RWPE2 (cell line): ENCODE results near the gene SMAD9.

Source experiments
- ATAC-seq: fragments of 200-7000 bp; cut with Tn5 transposase; 3 replicates; pipeline ENCODE4 v1.9.1; 2021; ENCODE audit warnings: low read depth
- DNase-seq: peaks from one replicate; pipeline ENCODE4 v3.0.0-alpha.2; 2020; ENCODE audit warnings: low spot score
- H3K27ac ChIP-seq: fragments of 450-650 bp; 2 replicates; pipeline ENCODE4 v1.5.1; 2017; ENCODE audit warnings: mild to moderate bottlenecking; ENCODE audit not compliant: poor library complexity, severe bottlenecking
- H3K27me3 ChIP-seq: fragments of 250-450 bp; sonication (Bioruptor Pico); 2 replicates; pipeline ENCODE4 v1.5.1; 2021; ENCODE audit warnings: mild to moderate bottlenecking, moderate library complexity; ENCODE audit not compliant: insufficient read depth, poor library complexity, severe bottlenecking
- H3K36me3 ChIP-seq: fragments of 250-450 bp; sonication (Bioruptor Pico); 2 replicates; pipeline ENCODE4 v1.5.1; 2020; ENCODE audit warnings: low read depth, mild to moderate bottlenecking, moderate library complexity
- H3K4me1 ChIP-seq: fragments of 250-450 bp; sonication (Bioruptor Pico); 2 replicates; pipeline ENCODE4 v1.5.1; 2021; ENCODE audit warnings: mild to moderate bottlenecking, moderate library complexity; ENCODE audit not compliant: insufficient read depth, poor library complexity, severe bottlenecking
- H3K4me3 ChIP-seq: fragments of 250-450 bp; sonication (Bioruptor Pico); 2 replicates; pipeline ENCODE4 v1.5.1; 2021; ENCODE audit warnings: mild to moderate bottlenecking, moderate library complexity; ENCODE audit not compliant: severe bottlenecking
- H3K9me3 ChIP-seq: fragments of 250-450 bp; sonication (Bioruptor Pico); 2 replicates; pipeline ENCODE4 v1.5.1; 2021; ENCODE audit warnings: mild to moderate bottlenecking, moderate library complexity; ENCODE audit not compliant: severe bottlenecking
- TF ChIP-seq, protein P1 (sequence below): fragments of 450-650 bp; IDR thresholded peaks from one replicate; pipeline ENCODE4 v1.5.1; 2017; ENCODE audit warnings: mild to moderate bottlenecking, moderate library complexity; ENCODE audit not compliant: poor library complexity, severe bottlenecking

SMAD9 gene

DNA sequence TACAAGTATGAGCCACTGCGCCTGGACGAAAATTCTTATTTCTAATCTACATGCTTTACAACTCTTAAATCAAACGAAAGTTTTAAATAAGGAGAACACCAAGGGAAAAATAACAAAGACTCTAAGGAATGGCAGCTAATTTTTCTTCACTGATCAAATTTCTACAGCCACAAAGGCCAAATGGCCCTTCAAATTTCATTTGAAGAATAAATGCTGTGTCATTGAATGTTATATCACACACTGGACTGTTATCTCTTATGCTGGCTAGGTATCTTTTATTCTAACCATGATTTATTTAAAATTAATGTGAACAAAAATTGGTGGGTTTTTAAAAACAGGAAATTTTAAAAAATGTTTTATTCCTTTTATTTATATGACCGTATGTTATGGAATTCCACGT lies 14.1 kb downstream of the SMAD9 start:
- Histone ChIP-seq H3K9me3 (no peaks in the 10 kb centered on the region), H3K27me3 (no peaks in the 10 kb centered on the region), H3K4me3 (no peak overlapping the region), H3K4me1 (no peaks in the 10 kb centered on the region), H3K36me3 (no peaks in the 10 kb centered on the region), H3K27ac (no peak overlapping the region)
- TF ChIP-seq, protein P1, sequence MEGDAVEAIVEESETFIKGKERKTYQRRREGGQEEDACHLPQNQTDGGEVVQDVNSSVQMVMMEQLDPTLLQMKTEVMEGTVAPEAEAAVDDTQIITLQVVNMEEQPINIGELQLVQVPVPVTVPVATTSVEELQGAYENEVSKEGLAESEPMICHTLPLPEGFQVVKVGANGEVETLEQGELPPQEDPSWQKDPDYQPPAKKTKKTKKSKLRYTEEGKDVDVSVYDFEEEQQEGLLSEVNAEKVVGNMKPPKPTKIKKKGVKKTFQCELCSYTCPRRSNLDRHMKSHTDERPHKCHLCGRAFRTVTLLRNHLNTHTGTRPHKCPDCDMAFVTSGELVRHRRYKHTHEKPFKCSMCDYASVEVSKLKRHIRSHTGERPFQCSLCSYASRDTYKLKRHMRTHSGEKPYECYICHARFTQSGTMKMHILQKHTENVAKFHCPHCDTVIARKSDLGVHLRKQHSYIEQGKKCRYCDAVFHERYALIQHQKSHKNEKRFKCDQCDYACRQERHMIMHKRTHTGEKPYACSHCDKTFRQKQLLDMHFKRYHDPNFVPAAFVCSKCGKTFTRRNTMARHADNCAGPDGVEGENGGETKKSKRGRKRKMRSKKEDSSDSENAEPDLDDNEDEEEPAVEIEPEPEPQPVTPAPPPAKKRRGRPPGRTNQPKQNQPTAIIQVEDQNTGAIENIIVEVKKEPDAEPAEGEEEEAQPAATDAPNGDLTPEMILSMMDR = no peak
- ATAC-seq (no peak), DNase-seq (no peak)

DNA sequence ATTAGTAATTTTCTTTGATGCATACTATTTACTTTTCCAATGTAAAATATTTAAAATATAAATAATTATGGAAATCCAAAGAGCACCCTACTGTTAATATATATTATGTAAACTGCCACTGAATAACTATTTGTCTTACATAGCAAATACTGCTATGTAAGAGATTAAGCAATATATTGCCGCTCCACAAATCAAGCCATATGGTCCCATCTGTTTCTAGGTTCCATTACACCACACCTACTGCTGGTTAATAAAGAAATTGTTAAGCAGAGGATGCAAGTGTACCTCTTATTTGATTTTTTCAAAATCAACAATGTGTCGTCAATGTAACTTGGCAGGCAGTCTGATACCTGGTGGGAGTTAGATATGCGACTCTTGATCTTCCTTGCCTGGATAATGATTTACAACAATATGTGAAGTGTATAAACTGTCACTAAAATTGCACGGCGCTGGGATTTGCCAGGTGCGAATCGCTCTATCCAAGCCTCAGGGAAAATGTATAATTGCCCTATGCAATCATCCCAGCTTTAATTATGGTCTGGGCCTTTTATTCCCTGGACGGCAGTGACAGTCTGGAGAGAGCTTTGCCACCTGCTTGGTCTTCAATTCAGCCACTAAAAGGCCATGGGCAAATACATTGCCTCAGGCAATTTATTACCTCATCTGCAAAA lies 16.0 kb downstream of the SMAD9 start:
- DNase-seq = no peak
- H3K4me3 ChIP-seq = no peak overlapping the region
- H3K4me1 ChIP-seq = no peaks in the 10 kb centered on the region
- TF ChIP-seq, protein P1 = no peak
- no peaks in the 10 kb centered on the region for H3K9me3 ChIP-seq
- H3K27me3 ChIP-seq = no peaks in the 10 kb centered on the region
- no peaks in the 10 kb centered on the region for H3K36me3 ChIP-seq
- no peak for ATAC-seq
- no peak overlapping the region for H3K27ac ChIP-seq

DNA sequence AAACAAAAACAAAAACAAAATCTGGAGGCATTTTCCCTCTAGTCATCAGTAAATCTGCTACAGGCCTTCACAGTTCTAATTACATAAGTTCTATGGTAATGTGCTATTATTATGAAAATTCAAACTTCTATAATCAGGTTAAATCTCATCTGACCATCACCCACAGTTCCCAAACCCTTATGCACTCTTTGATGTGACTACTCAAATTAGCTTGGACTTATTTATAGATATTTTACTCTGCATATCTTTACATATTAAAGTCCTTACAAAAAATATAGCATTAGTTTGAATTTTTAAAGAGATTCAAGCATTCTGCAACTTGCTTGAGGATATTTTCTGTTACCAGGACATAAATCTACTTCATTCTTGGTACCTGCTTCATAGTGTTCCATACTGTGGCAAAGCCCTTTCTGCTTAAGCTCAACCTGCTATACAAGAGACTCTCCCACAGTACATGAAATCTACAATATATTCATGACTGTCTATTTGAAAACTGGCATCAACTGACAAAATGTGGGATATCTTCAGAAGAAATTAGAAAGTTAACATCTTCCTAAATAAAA lies 22.9 kb downstream of the SMAD9 start:
- H3K4me1 ChIP-seq = no peaks in the 10 kb centered on the region
- no peaks in the 10 kb centered on the region for H3K36me3 ChIP-seq
- no peak overlapping the region for H3K27ac ChIP-seq
- TF ChIP-seq, protein P1 = no peak
- ATAC-seq = no peak
- H3K9me3 ChIP-seq = no peaks in the 10 kb centered on the region
- no peaks in the 10 kb centered on the region for H3K27me3 ChIP-seq
- no peak for DNase-seq
- no peak overlapping the region for H3K4me3 ChIP-seq

DNA sequence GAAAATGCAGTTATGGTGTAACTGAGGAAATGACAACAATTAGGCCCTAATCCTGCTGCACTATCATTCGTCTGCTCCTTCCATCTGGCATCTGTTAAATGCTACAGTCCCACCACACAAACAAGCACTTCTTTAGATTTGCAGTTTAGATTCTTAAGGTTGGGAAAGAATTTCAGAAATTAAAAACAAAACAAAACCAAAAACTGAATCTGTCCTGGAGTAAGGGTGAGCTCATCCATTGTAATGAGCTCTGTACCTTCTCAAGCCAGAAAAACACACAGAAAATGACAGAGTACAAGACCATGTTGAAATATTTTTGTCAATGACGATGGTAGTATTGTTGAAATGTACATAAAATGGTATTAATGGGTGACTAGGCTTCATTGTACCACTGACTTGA lies 28.3 kb downstream of the SMAD9 start:
- Histone ChIP-seq H3K27ac (no peak overlapping the region), H3K9me3 (no peaks in the 10 kb centered on the region), H3K36me3 (no peaks in the 10 kb centered on the region), H3K27me3 (no peaks in the 10 kb centered on the region), H3K4me3 (no peak overlapping the region), H3K4me1 (no peaks in the 10 kb centered on the region)
- TF ChIP-seq, protein P1 = no peak
- no peak for ATAC-seq
- no peak for DNase-seq

DNA sequence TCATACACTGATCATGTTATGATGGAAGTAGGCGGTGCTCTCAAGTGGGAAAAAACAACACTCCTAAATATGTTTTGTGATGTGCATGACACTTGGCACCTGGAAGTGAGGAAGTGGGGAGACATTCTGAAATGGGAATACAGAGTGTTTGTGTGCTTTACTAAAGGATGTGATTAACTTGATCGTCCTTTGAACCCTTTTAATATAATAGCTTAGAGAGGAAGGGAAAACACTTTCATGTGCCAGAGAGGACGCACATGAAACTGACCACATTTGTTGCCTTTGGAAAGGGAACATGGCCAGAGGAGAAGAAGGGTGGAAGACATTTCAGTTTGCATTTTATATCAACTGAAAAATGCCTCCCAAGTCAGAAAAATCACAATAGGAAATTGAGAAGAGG lies 31.4 kb downstream of the SMAD9 start:
- no peak overlapping the region for H3K4me3 ChIP-seq
- no peaks in the 10 kb centered on the region for H3K9me3 ChIP-seq
- ATAC-seq (no peak), DNase-seq (no peak)
- no peak overlapping the region for H3K27ac ChIP-seq
- no peaks in the 10 kb centered on the region for H3K36me3 ChIP-seq
- no peaks in the 10 kb centered on the region for H3K4me1 ChIP-seq
- H3K27me3 ChIP-seq = no peaks in the 10 kb centered on the region
- TF ChIP-seq, protein P1 = no peak
